Calu3 (cell line): ENCODE data around the gene DAAM1. TPM values are rescaled to one million over a fixed set of nuclear protein-coding genes. Genes with fewer than 3 reads are reported as not detected.

Experiments
- Bru-seq: library from RNA; stranded (reverse); fragments of 400-500 nt; gene quantifications from one replicate; lab custom pipeline; 2021; lab: Mats Ljungman, UMichigan
- BruChase-seq, 2 experiments: library from RNA; stranded (reverse); fragments of 400-500 nt; gene quantifications; one replicate each; lab custom pipeline; 2021; lab: Mats Ljungman, UMichigan
- BruUV-seq: library from RNA; stranded (reverse); fragments of 400-500 nt; replicated peaks from 2 replicates; lab custom pipeline; 2021; lab: Mats Ljungman, UMichigan
- CTCF ChIA-PET: fragments of 300-600 bp; sonication (Branson Sonifier 250); formaldehyde crosslinking; loops from one replicate; lab custom pipeline; 2022; ENCODE audit warnings: antibody characterized with exemption; lab: Charles Lee
- DNase-seq: peaks from one replicate; pipeline ENCODE4 v3.0.0; 2022
- H3K27ac Mint-ChIP-seq: one replicate; pipeline ENCODE4 v1.8.0; 2022; ENCODE audit warnings: mixed read lengths; ENCODE audit not compliant: unreplicated experiment
- H3K27me3 Mint-ChIP-seq: one replicate; pipeline ENCODE4 v1.8.0; 2022; ENCODE audit warnings: mixed read lengths; ENCODE audit not compliant: unreplicated experiment
- H3K36me3 Mint-ChIP-seq: one replicate; pipeline ENCODE4 v1.8.0; 2022; ENCODE audit warnings: mild to moderate bottlenecking, moderate library complexity, mixed read lengths; ENCODE audit not compliant: insufficient read depth, unreplicated experiment
- H3K4me1 Mint-ChIP-seq: one replicate; pipeline ENCODE4 v1.8.0; 2022; ENCODE audit warnings: mild to moderate bottlenecking, low read depth, mixed read lengths; ENCODE audit not compliant: unreplicated experiment
- H3K4me3 Mint-ChIP-seq: one replicate; pipeline ENCODE4 v1.8.0; 2022; ENCODE audit warnings: mild to moderate bottlenecking, low read depth, moderate library complexity, mixed read lengths; ENCODE audit not compliant: unreplicated experiment
- H3K9me3 Mint-ChIP-seq: one replicate; pipeline ENCODE4 v1.8.0; 2022; ENCODE audit warnings: low read depth, mixed read lengths; ENCODE audit not compliant: unreplicated experiment
- CTCF ChIP-seq: fragments of 200-600 bp; IDR thresholded peaks from one replicate; pipeline ENCODE4 v1.8.0; 2022; ENCODE audit warnings: antibody characterized with exemption; ENCODE audit not compliant: unreplicated experiment
- intact Hi-C: fragments of 100-400 bp; cut with micrococcal nuclease; formaldehyde crosslinking; loops from one replicate; pipeline ENCODE4 v1.10.0; 2022; ENCODE audit not compliant: unreplicated experiment
- long read RNA-seq: library from polyadenylated mRNA; stranded (forward); transcript quantifications from one replicate; pipeline ENCODE4 v2.0.0, GENCODE V29; 2022
- total RNA-seq: library from RNA; stranded (reverse); gene quantifications from 2 replicates; pipeline ENCODE4 v1.2.3, GENCODE V29; 2022

DAAM1 gene
- total RNA-seq, result 23.2 and 28.9 TPM in 2 replicates
- Bru-seq, nascent RNA, result percentile 69 among the genes with signal in this experiment
- percentile 52 among the genes with signal in this experiment for BruChase-seq, experiment 1, labeled RNA remaining after a 6-hour chase
- percentile 54 among the genes with signal in this experiment for BruChase-seq, experiment 2, labeled RNA remaining after a 2-hour chase
- long read RNA-seq, full-length matches to known transcripts, result 8 of 12 reads
- long read RNA-seq, partial matches to known transcripts, result 3 of 12 reads
- long read RNA-seq, other reads (novel, unspliced or antisense), result 1 of 12 reads

DNA sequence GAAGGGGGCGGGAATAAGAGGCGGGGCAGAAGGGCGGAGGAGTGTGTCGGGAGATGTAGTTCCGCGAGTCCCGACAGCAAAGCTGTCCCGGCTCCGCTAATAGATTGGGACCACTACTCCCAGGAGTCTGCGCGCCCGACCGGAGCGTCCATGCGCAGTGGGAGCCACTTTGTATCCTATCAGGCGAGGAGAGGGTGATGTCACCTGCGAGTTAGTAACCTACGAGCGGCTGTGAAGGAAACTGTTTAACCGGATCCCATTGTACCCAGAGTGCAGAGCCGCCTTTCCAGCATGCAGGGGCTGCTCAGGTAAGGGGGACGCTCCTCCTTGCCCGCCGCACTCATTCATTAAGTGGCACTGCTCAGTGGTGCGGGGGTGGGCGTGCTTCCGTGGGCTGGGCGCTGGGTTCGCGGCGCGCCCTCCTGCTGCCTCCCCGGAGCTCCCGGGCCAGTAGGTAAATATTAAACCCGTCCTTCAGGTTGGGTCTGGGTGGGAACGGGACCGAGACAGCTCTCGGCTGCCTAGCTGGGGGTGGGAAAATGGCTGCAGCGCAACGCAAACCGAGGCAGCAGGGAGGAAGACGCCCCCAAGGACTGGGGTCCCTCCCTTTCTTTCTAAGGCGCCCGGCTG is at the start of gene DAAM1:
DAAM1 (plus strand) TSS at position 207 of the 630 bp plus-strand sequence. CDS start 74,811 bp downstream, outside the sequence.
- peaks cover 10% of the 10 kb centered on the region for H3K4me1 Mint-ChIP-seq
- H3K27ac Mint-ChIP-seq, result peak within 1 kb of the TSS; percentile 27
- intact Hi-C loops, result loop anchor here (1.0 to 5.0 kb wide), 5 partner anchors 61 to 254 kb away; no protein-coding TSS in a partner anchor
- peak within 1 kb of the TSS; percentile 97 for H3K4me3 Mint-ChIP-seq
- CTCF ChIA-PET, result interaction anchor here (0.6 to 1.8 kb wide), 2 partner anchors 209 to 296 kb away, joined by 5 to 7 read pairs; partner anchors contain the start of genes JKAMP and L3HYPDH
- H3K27me3 Mint-ChIP-seq, result peaks cover 36% of the 10 kb centered on the region
- no peaks in the 10 kb centered on the region for H3K9me3 Mint-ChIP-seq
- peak; percentile 95 for DNase-seq
- no peak for TF ChIP-seq CTCF
- peaks cover 32% of the 10 kb centered on the region for H3K36me3 Mint-ChIP-seq
- no TSS peak for BruUV-seq

GRCh38 chr14:59139324-59139723 is 49.1 kb upstream of the DAAM1 start:
- Mint-ChIP-seq H3K9me3 (no peaks in the 10 kb centered on the region), H3K27me3 (peaks cover 6% of the 10 kb centered on the region), H3K27ac (no peak overlapping the region), H3K36me3 (no peaks in the 10 kb centered on the region), H3K4me1 (no peaks in the 10 kb centered on the region), H3K4me3 (no peak overlapping the region)
- no TSS peak for BruUV-seq
- CTCF ChIA-PET, result no interaction called here
- intact Hi-C loops, result no loop called here
- no peak for DNase-seq
- no peak for TF ChIP-seq CTCF

GRCh38 chr14:59140106-59140843 is 48.2 kb upstream of the DAAM1 start:
- Mint-ChIP-seq H3K27ac (no peak overlapping the region), H3K36me3 (no peaks in the 10 kb centered on the region), H3K9me3 (no peaks in the 10 kb centered on the region), H3K4me1 (no peaks in the 10 kb centered on the region), H3K4me3 (no peak overlapping the region), H3K27me3 (no peaks in the 10 kb centered on the region)
- CTCF ChIA-PET, result no interaction called here
- no TSS peak for BruUV-seq
- intact Hi-C loops, result no loop called here
- DNase-seq, result no peak
- TF ChIP-seq CTCF, result no peak

GRCh38 chr14:59146484-59146883 is 42.0 kb upstream of the DAAM1 start:
- no peak overlapping the region for H3K4me3 Mint-ChIP-seq
- DNase-seq, result no peak
- no peaks in the 10 kb centered on the region for H3K4me1 Mint-ChIP-seq
- H3K9me3 Mint-ChIP-seq, result no peaks in the 10 kb centered on the region
- CTCF ChIA-PET, result no interaction called here
- intact Hi-C loops, result no loop called here
- no peak for TF ChIP-seq CTCF
- no TSS peak for BruUV-seq
- H3K36me3 Mint-ChIP-seq, result no peaks in the 10 kb centered on the region
- H3K27ac Mint-ChIP-seq, result no peak overlapping the region
- no peaks in the 10 kb centered on the region for H3K27me3 Mint-ChIP-seq
